Measurements from ENCODE around the gene SYNGR1.
A peak's percentile ranks its signal among the peaks of the same experiment; 100 is the strongest.
"Not testable (repeated sequence)": the region's sequence is repeated elsewhere in the genome, so short reads cannot be mapped to it uniquely, and the experiment has no call there.

Gene SYNGR1

DNA sequence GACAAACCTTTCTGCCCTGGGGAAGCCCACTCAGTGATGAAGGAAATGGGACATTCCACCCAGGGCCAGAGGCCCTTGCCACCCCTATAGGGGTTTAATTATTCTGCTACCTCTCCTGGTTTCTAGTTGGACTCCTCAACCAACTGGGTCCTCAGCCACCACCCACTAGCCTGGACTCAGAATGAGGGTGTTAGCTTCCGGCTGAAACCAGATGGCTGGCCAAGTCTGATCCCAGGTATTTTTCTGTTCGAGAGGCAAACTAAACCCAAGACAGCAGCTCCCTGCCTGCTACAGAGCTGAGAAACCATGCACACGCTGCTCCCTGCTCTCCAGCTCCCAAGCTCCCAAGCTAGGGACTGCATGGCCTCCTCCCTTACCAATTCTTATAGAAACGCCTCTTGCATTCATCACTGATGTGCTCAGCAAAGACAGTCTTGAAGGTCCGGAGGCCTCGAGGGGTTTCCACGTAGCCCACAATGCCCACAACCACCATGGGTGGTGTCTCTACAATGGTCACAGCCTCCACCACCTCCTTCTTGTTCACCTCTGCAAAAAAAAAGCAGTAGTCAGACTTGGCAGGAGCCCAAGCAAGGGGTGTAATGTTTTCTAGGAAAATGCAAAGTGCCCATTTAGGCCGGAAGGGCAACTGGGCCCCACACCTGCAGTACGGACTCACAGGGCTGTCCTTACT lies 32.6 kb upstream of the SYNGR1 start:
- no peak for DNase-seq (ENCODE audit: low spot score)

GRCh38 chr22:39317775-39318506 lies 31.9 kb upstream of the SYNGR1 start:
- no peak for DNase-seq (ENCODE audit: low spot score)

- peak; percentile 41 for DNase-seq (ENCODE audit: low spot score)
These were observed 31.1 kb upstream of the SYNGR1 start for GRCh38 chr22:39318507-39319283.

GRCh38 chr22:39319284-39320022 lies 30.3 kb upstream of the SYNGR1 start, which contains the start of gene RPL3:
TSS of gene RPL3 (minus strand) at chr22:39319623. CDS start at chr22:39319597, 26 bp downstream.
- peak; percentile 96 for DNase-seq (ENCODE audit: low spot score)

GRCh38 chr22:39320616-39321029 lies 29.2 kb upstream of the SYNGR1 start:
- DNase-seq (ENCODE audit: low spot score): not testable (repeated sequence)

DNA sequence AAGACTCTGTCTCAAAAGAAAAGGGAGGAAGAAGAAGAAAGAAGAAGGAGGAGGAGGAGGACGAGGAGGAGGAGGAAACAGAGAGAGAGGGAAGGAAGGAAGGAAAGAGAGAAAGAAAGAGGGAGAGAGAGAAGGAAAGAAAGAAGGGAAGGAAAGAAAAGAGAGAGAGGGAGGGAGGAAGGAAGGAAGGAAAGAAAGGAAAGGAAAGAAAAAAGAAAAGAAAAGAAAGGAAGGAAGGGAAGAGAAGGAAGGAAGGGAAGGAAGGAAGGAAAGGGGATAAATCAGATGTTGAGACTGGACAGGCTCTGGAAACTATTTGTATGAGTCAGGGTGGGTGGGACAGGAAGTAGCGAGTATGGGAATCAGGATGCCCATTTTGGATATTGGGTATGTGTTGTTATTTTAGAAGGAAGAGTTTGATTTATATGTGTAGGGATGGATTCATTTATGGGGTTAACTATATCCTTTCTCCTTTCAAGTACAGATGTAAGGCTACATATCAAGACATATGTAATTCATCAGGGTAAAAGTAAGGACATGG lies 24.3 kb upstream of the SYNGR1 start:
- no peak for DNase-seq (ENCODE audit: low spot score)

DNA sequence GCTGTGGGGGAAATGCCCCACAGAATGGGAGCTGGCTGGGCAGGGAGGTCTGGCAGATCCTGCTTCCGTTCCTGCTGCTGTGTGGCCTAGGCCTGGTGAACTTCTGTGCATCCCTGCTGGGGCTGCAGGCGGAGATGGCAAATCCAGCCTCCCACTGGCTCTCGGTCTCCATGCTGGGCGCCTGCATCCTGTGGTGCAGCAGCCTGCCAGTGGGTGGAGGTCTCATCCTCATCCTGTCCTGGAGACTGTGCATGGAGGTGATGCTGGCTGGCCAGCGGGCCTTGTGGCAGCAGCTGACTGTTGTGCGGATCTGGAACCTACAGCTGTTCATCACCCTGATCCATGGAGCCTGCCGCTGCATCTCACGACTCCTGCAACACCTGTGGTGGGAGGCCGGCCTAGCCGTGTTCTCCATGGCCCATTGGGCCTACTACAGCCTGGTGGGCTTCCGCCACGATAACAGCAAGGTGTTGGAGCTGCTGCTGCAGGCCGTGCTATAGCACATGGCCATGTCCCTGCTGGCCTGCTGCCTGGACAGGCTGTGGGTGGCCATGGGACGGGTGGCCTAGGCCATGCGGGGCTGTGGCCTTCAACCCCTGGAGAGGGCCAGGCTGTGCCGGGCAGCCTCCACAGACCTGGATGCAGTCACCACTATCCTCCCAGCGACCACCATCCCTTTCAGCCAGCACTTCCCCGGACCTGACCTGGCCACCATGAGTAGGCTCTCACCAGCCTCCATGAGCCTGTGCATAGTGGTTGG lies 21.6 kb upstream of the SYNGR1 start:
- no peak for DNase-seq (ENCODE audit: low spot score)

GRCh38 chr22:39330553-39330952 lies 19.2 kb upstream of the SYNGR1 start:
- not testable (repeated sequence) for DNase-seq (ENCODE audit: low spot score)

DNA sequence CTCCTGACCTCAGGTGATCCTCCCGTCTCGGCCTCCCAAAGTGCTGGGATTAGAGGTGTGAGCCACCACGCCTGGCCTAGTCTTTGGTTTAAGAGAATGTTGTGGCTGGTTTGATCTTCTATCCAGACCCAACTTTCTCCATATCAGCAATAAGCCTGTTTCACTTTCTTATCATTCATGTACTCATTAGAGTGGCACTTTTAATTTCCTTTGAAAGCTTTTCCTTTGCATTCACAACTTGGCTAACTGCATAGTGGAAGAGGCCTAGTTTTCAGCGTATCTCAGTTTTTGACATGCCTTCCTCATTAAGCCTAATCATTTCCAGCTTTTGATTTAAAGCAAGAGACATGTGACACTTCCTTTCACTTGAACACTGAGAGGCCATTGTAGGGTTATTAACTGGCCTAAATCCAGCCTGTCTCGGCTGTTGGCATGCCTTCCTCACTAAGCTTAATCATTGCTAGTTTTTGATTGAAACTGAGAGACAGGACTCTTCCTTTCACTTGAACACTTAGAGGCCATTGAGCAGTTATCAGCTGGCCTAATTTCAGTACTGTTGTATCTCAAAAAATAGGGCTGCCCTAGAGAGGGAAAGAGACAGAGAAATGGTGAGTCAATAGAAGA lies 17.2 kb upstream of the SYNGR1 start:
- DNase-seq (ENCODE audit: low spot score): no peak

GRCh38 chr22:39336411-39336810 lies 13.4 kb upstream of the SYNGR1 start:
- DNase-seq (ENCODE audit: low spot score): no peak

GRCh38 chr22:39339775-39340174 lies 10.0 kb upstream of the SYNGR1 start:
- DNase-seq (ENCODE audit: low spot score): not testable (repeated sequence)

DNA sequence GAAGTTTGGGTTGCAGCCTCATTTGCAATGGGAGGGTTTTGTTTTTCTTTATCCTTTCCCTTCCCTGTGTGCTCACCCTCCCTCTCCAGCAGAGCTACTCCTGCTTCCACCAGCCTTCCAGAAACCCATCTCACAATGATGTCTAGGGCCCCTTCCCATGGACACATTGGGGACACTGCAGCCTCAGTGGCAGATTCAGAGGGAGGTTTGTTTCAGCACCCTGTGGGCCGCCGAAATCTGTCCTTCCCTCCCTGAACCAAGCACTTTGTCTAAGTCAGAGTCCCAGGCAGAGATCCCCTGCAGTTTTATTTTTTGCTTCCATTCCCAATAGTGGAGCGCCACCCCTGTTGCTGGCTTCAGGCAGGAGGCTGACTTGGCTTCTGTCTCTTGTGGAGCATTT lies 8.6 kb upstream of the SYNGR1 start:
- no peak for DNase-seq (ENCODE audit: low spot score)

DNA sequence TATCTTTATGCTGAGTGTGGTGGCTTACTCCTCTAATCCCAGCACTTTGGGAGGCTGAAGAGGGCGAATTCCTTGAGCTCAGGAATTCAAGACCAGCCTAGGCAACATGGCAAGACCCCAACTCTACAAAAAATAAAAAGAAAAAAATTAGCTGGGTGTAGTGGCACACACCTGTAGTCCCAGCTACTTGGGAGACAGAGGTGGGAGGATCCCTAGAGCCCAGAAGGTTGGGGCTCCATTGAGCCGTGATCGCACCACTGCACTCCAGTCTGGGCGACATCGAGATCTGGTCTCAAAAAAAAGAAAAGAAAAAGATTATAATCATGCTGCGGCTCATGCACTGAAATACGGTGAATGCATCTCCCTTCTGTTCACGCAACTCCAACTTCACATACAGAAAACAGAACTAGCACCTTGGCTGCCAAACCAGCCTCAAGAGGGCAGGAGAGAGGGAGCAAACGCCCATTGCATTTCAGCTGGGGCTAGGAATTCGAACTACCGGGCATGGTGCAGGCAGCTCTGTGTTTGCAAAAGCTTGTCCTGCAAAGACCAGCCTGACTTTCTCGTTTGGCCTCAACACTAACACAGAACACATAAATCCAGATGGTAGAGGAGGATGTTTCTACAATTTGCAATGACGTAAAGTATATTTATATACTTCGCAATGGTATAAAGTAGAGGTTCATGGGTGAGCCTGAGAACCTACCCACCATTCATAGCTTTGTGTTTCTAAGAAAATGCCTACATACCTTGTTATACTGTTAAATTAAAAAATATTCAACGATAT lies 6.3 kb upstream of the SYNGR1 start:
- peak; percentile 67 for DNase-seq (ENCODE audit: low spot score)

DNA sequence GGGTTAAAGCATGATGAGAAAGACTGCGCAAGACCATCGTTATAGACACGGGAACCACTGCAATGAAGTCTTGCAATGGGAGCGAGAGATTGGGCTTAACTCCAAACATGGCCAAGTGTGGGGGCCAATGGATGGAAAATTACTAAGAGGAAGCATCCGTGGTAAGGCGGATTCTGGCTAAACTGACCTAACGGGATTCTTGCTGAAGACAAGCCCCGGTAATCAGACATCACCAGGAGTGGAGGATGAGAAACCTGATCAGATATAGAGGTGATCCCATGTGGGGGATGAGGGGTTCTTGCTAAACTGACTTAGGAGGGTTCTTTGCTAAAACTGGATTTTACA lies 5.8 kb upstream of the SYNGR1 start:
- no peak for DNase-seq (ENCODE audit: low spot score)

GRCh38 chr22:39345231-39345630 lies 4.6 kb upstream of the SYNGR1 start:
- DNase-seq (ENCODE audit: low spot score): no peak

DNA sequence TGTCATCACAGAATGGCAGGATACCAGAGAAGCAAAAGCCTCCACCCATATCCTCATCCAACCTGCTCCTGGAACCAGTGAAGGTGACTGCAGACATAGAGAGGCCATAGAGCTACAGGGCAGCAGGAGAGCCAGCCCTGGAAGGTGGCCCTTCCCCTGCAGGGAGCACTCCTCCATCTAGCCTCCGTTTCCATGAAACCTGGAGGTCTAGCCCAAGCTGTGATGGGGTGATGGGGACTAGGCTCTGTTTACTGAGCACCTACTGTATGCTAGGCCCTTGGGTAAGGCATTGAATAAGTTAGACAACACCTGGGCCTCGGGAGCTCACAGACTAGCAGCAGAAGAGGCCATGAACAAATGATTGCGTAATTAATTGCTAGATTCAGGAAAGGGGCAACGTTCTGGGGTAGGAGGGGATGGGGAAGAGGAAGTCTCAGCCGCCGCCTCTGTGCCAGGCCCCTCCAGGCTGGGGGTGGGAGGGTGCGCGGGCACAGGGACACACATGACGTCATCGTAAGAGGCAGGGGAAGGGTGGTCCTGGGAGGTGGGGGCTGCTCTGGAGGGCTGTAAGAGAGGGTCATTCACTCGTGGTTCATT lies 784 bp upstream of the SYNGR1 start:
- DNase-seq (ENCODE audit: low spot score): no peak

DNA sequence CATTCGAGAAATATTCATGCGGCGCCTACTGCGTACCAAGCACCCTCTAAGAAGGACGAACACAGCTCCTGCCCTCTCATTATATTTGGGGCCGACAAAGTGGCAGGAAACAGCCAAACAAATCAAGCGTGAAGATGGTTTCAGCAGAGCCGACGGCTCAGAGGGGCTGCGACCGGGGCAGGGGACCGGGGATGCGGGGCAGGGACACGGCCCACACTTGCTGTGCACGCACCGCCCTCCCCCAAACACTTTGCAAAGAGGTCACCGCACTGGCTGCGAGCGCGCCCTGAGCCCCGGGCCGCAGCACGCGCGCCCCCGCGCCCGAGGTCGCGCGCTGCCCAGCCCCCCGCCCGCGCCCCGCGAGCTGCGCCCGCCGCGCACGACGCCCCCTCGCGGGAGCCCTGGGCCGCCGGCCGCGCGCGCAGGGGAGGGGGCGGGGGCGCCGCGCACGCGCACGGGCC lies 255 bp upstream of the SYNGR1 start:
- DNase-seq (ENCODE audit: low spot score): no peak

- DNase-seq (ENCODE audit: low spot score): no peak
These were observed 1.2 kb downstream of the SYNGR1 start for GRCh38 chr22:39350757-39351688.
